Myocyte (in vitro differentiated cells): ENCODE measurements around the gene DNAJC6. TPM values are rescaled to one million over a fixed set of nuclear protein-coding genes. Genes with fewer than 3 reads are reported as not detected.

Source experiments
- total RNA-seq: library from RNA; depleted of rRNA; stranded (reverse); fragments of >200 nt; gene quantifications from 2 replicates; pipeline ENCODE4 v1.2.3, GENCODE V29; 2014

Gene DNAJC6
- total RNA-seq, 1 donor from 2014 or later = 3.0 TPM

Other genes with a start within 250 kb of the DNAJC6 start
- 12.5 and 15.1 TPM in 2 replicates for gene AK4, start 161.3 kb upstream of the DNAJC6 start, total RNA-seq
- gene LEPR, start 111.1 kb downstream of the DNAJC6 start, total RNA-seq = 19.4 TPM in 2 replicates
- 46.9 and 56.9 TPM in 2 replicates for gene LEPROT, start 111.1 kb downstream of the DNAJC6 start, total RNA-seq